HepG2 (cell line): ENCODE measurements around the gene TPSD1. TPM values are rescaled to one million over a fixed set of nuclear protein-coding genes. Genes with fewer than 3 reads are reported as not detected.

Experiments used
- BRD4 ChIP-seq: sonication (generic); formaldehyde crosslinking; IDR thresholded peaks from 2 replicates; pipeline ENCODE4 v1.4.0; 2020; ENCODE audit warnings: missing genetic modification reagents
- GABPB1 ChIP-seq: IDR thresholded peaks from 2 replicates; pipeline ENCODE4 v1.6.1; 2016; ENCODE audit warnings: mild to moderate bottlenecking, missing genetic modification reagents, moderate library complexity, missing compliant biosample characterization
- HNRNPLL ChIP-seq: fragments of 200-400 bp; formaldehyde crosslinking; IDR thresholded peaks from 2 replicates; pipeline ENCODE4 v1.6.1; 2017; ENCODE audit warnings: mild to moderate bottlenecking, low read depth, low read length; ENCODE audit not compliant: poor library complexity, severe bottlenecking
- MEIS2 ChIP-seq: sonication (generic); formaldehyde crosslinking; IDR thresholded peaks from 2 replicates; pipeline ENCODE4 v1.9.0; 2021; ENCODE audit warnings: mild to moderate bottlenecking, missing genetic modification reagents
- NFE2L2 ChIP-seq: fragments of 150-350 bp; IDR thresholded peaks from 2 replicates; pipeline ENCODE4 v1.6.1; 2014; ENCODE audit warnings: low read length
- NKX3-1 ChIP-seq: sonication (generic); formaldehyde crosslinking; IDR thresholded peaks from 2 replicates; pipeline ENCODE4 v1.5.0; 2020; ENCODE audit warnings: missing genetic modification reagents
- PATZ1 ChIP-seq: sonication (generic); formaldehyde crosslinking; IDR thresholded peaks from 2 replicates; pipeline ENCODE4 v1.4.0; 2020; ENCODE audit warnings: missing genetic modification reagents
- POLR2A ChIP-seq, 2 experiments: IDR thresholded peaks; 2 replicates each; pipeline ENCODE4 v1.6.1; 2011; ENCODE audit warnings: low read depth in 2 of 2, low read length in 2 of 2, mild to moderate bottlenecking in 1 of 2, moderate library complexity in 1 of 2; ENCODE audit not compliant: insufficient read depth in 1 of 2
- PTBP1 ChIP-seq: fragments of 200-400 bp; formaldehyde crosslinking; IDR thresholded peaks from 2 replicates; pipeline ENCODE4 v1.6.1; 2018; ENCODE audit warnings: low read length, low read depth; ENCODE audit not compliant: poor library complexity, severe bottlenecking
- RAD51 ChIP-seq: fragments of 450-650 bp; IDR thresholded peaks from 2 replicates; pipeline ENCODE4 v1.6.1; 2016; ENCODE audit warnings: borderline replicate concordance
- SNAI1 ChIP-seq: sonication (generic); formaldehyde crosslinking; IDR thresholded peaks from 2 replicates; pipeline ENCODE4 v1.5.0; 2020; ENCODE audit warnings: mild to moderate bottlenecking, missing genetic modification reagents, borderline replicate concordance
- SP5 ChIP-seq: IDR thresholded peaks from 2 replicates; pipeline ENCODE4 v1.6.1; 2016; ENCODE audit warnings: low read depth, borderline replicate concordance
- SYNCRIP ChIP-seq: fragments of 200-400 bp; formaldehyde crosslinking; IDR thresholded peaks from 2 replicates; pipeline ENCODE4 v1.6.1; 2018; ENCODE audit warnings: mild to moderate bottlenecking, low read depth, low read length; ENCODE audit not compliant: insufficient read depth
- TAF1 ChIP-seq: sonication (generic); formaldehyde crosslinking; IDR thresholded peaks from 2 replicates; pipeline ENCODE4 v1.4.0; 2020; ENCODE audit warnings: missing genetic modification reagents
- TP53 ChIP-seq: sonication (generic); formaldehyde crosslinking; conservative IDR thresholded peaks from 2 replicates; pipeline ENCODE4 v1.4.0; 2020; ENCODE audit warnings: missing genetic modification reagents
- ZFP36L2 ChIP-seq: sonication (generic); formaldehyde crosslinking; IDR thresholded peaks from 2 replicates; pipeline ENCODE4 v1.4.0; 2020; ENCODE audit warnings: missing genetic modification reagents
- ZNF24 ChIP-seq: fragments of 450-650 bp; IDR thresholded peaks from 2 replicates; pipeline ENCODE4 v1.6.1; 2017; ENCODE audit warnings: antibody characterized with exemption, mild to moderate bottlenecking
- ZNF468 ChIP-seq: sonication (generic); formaldehyde crosslinking; IDR thresholded peaks from 2 replicates; pipeline ENCODE4 v1.8.0; 2022; ENCODE audit warnings: mild to moderate bottlenecking, moderate library complexity, missing genetic modification reagents
- ZNF564 ChIP-seq: sonication (generic); formaldehyde crosslinking; IDR thresholded peaks from 2 replicates; pipeline ENCODE4 v1.8.1; 2023; ENCODE audit warnings: mild to moderate bottlenecking, missing genetic modification reagents
- ZNF737 ChIP-seq: sonication (generic); formaldehyde crosslinking; IDR thresholded peaks from 2 replicates; pipeline ENCODE4 v1.5.0; 2020; ENCODE audit warnings: missing genetic modification reagents, mild to moderate bottlenecking, borderline replicate concordance
- ZNF777 ChIP-seq: sonication (generic); formaldehyde crosslinking; IDR thresholded peaks from 2 replicates; pipeline ENCODE4 v1.4.0; 2020; ENCODE audit warnings: missing genetic modification reagents
- ZNF83 ChIP-seq: sonication (generic); formaldehyde crosslinking; IDR thresholded peaks from 2 replicates; pipeline ENCODE4 v1.4.0; 2020; ENCODE audit warnings: missing genetic modification reagents, mild to moderate bottlenecking, borderline replicate concordance
- polyA plus RNA-seq, 8 experiments: library from polyadenylated mRNA; depleted of rRNA in 3 of 8; stranded (reverse) in 7 of 8; unstranded in 1 of 8; fragments of >200 nt; fragmentation: Illumina TruSeq in 4 of 8; extraction: Trizol in 4 of 8; gene quantifications; 2 replicates each; pipeline versions ENCODE4 v1.2.1 to v1.2.3, GENCODE V29; 2011 to 2016; ENCODE audit warnings: low read depth in 4 of 8, missing spikeins in 1 of 8, mixed read lengths in 1 of 8; ENCODE audit not compliant: insufficient read depth in 1 of 8
- total RNA-seq, 5 experiments: library from RNA; depleted of rRNA; stranded (reverse); fragments of >200 nt; fragmentation: Illumina TruSeq; extraction: Trizol; gene quantifications; 2 replicates each; pipeline ENCODE4 v1.2.3, GENCODE V29; 2016; ENCODE audit warnings: low read depth in 1 of 5
- TF ChIP-seq, protein P1 (sequence below): sonication (generic); formaldehyde crosslinking; IDR thresholded peaks from 2 replicates; pipeline ENCODE4 v1.4.0; 2020; ENCODE audit warnings: missing genetic modification reagents, low read depth, mild to moderate bottlenecking, borderline replicate concordance
- TF ChIP-seq, protein P2 (sequence below): sonication (generic); formaldehyde crosslinking; IDR thresholded peaks from 2 replicates; pipeline ENCODE4 v1.4.0; 2020; ENCODE audit warnings: mild to moderate bottlenecking, low read depth, missing genetic modification reagents

The TPSD1 gene
- total and polyA plus RNA-seq, 2 of the 13 experiments (the other 11 are each of a cell fraction or from before 2014, with no cell fraction given) = not detected

DNA sequence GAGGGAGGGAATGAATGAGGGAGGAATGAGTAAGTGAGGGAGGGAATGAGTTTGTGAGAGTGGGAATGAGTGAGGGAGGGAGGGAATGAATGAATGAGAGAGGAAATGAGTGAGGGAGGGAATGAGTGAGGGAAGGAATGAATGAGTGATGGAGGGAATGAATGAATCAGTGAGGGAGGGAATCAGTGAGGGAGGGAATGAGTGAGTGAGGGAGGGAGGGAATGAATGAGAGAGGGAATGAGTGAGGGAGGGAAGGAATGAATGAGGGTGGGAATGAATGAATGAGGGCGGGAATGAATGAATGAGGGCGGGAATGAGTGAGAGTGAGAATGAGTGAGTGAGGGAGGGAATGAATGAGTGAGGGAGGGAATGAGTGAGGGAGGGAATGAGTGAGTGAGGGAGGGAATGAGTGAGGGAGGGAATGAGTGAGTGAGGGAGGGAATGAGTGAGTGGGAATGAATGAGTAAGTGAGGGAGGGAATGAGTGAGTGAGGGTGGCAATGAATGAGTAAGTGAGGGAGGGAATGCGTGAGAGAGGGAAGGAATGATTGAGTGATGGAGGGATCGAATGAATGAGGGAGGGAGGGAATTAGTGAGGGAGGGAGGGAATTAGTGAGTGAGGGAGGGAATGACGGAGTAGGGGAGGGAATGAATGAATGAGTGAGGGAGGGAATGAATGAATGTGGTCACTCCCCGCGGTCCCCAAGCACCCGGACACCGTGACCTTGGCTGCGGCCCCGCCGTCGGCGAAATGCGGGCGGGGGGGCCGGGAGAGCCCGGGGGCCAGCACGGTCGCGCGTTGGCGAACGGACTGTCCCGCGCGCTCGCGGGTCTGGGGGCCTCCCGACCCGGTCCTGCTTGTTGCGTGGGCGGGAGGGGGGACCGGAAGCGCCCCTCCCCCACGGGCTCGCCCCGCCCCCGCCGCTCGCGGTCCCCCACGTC lies 52.4 kb downstream of the TPSD1 start (continued):
- TF ChIP-seq PATZ1 (CRISPR knock-in tag) (peak; percentile 91), ZNF737 (CRISPR knock-in tag) (no peak), HNRNPLL (peak; percentile 3), TP53 (CRISPR knock-in tag) (no peak), SNAI1 (CRISPR knock-in tag) (no peak), MEIS2 (CRISPR knock-in tag) (no peak), POLR2A (IDR thresholded peaks at IDR 0.05; ENCODE audit: insufficient read depth in 1 of 2, low read depth in 2 of 2, low read length in 2 of 2) (peak in 1 of 2 experiments; percentile 69; a peak in 2 of 4 replicates), RAD51 (no peak), ZNF83 (CRISPR knock-in tag) (no peak), ZNF777 (peak; percentile 83), BRD4 (CRISPR knock-in tag) (no peak), ZFP36L2 (CRISPR knock-in tag) (no peak), NFE2L2 (no peak), NKX3-1 (CRISPR knock-in tag) (no peak), ZNF468 (CRISPR knock-in tag) (no peak), ZNF24 (peak; percentile 99), TAF1 (CRISPR knock-in tag) (no peak), GABPB1 (CRISPR knock-in tag) (peak; percentile 59; the same call in 1 of the 2 replicates), SYNCRIP (no peak), SP5 (CRISPR knock-in tag) (no peak), ZNF564 (CRISPR knock-in tag) (no peak), PTBP1 (no peak)
- TF ChIP-seq, protein P1, sequence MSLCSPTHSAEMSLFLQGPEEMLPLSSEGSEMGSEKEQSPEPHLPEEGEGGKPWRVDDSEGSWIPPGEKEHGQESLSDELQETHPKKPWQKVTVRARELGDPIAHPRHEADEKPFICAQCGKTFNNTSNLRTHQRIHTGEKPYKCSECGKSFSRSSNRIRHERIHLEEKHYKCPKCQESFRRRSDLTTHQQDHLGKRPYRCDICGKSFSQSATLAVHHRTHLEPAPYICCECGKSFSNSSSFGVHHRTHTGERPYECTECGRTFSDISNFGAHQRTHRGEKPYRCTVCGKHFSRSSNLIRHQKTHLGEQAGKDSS (CRISPR knock-in tag) = no peak
- TF ChIP-seq, protein P2, sequence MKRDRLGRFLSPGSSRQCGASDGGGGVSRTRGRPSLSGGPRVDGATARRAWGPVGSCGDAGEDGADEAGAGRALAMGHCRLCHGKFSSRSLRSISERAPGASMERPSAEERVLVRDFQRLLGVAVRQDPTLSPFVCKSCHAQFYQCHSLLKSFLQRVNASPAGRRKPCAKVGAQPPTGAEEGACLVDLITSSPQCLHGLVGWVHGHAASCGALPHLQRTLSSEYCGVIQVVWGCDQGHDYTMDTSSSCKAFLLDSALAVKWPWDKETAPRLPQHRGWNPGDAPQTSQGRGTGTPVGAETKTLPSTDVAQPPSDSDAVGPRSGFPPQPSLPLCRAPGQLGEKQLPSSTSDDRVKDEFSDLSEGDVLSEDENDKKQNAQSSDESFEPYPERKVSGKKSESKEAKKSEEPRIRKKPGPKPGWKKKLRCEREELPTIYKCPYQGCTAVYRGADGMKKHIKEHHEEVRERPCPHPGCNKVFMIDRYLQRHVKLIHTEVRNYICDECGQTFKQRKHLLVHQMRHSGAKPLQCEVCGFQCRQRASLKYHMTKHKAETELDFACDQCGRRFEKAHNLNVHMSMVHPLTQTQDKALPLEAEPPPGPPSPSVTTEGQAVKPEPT = no peak
